CD4-positive, alpha-beta T cell (primary cell): Measurements from ENCODE around the gene SEBOX. TPM values are rescaled to one million over a fixed set of nuclear protein-coding genes. Genes with fewer than 3 reads are reported as not detected.

Source experiments
- ATAC-seq: fragments of 200-7000 bp; cut with Tn5 transposase; one replicate; pipeline ENCODE4 v1.10.0; 2022; ENCODE audit warnings: mild to moderate bottlenecking; ENCODE audit not compliant: poor library complexity
- CTCF ChIA-PET: fragments of 350-600 bp; sonication (Branson Sonifier 250); formaldehyde crosslinking; loops from one replicate; lab custom pipeline; 2021; ENCODE audit warnings: antibody characterized with exemption, inconsistent platforms; lab: Charles Lee
- POLR2A ChIA-PET: fragments of 350-600 bp; sonication (Branson Sonifier 250); formaldehyde crosslinking; loops from one replicate; lab custom pipeline; 2021; ENCODE audit warnings: antibody characterized with exemption, inconsistent platforms; lab: Charles Lee
- DNase-seq, 14 experiments: peaks; one replicate each; pipeline ENCODE4 v3.0.0-alpha.2; 2013 to 2020; ENCODE audit warnings: mixed read lengths in 2 of 14
- H3K27ac ChIP-seq, 2 donors: one replicate each; pipeline versions ENCODE4 v1.5.1 to v1.7.0; 2013; ENCODE audit warnings: low read length in 2 of 2, low read depth in 1 of 2, mild to moderate bottlenecking in 1 of 2
- H3K27me3 ChIP-seq, 2 experiments: 1 replicate in 1 of 2; 2 replicates in 1 of 2; pipeline versions ENCODE4 v1.6.1 to v1.7.0; 2013; ENCODE audit warnings: low read length in 2 of 2, control low read depth in 1 of 2, mild to moderate bottlenecking in 1 of 2, moderate library complexity in 1 of 2; ENCODE audit not compliant: insufficient read depth in 2 of 2, control insufficient read depth in 1 of 2
- H3K36me3 ChIP-seq: one replicate; pipeline ENCODE4 v1.6.1; 2013; ENCODE audit warnings: low read length, control low read depth; ENCODE audit not compliant: insufficient read depth
- H3K4me1 ChIP-seq: one replicate; pipeline ENCODE4 v1.6.1; 2013; ENCODE audit warnings: low read length, control low read depth; ENCODE audit not compliant: insufficient read depth
- H3K4me3 ChIP-seq: one replicate; pipeline ENCODE4 v1.5.1; 2013; ENCODE audit warnings: mild to moderate bottlenecking, low read length, moderate library complexity
- H3K9me3 ChIP-seq, 2 experiments: 1 replicate in 1 of 2; 2 replicates in 1 of 2; pipeline versions ENCODE4 v1.6.1 to v1.7.0; 2013; ENCODE audit warnings: low read length in 2 of 2, mild to moderate bottlenecking in 2 of 2, control low read depth in 1 of 2, moderate library complexity in 1 of 2; ENCODE audit not compliant: control insufficient read depth in 1 of 2, insufficient read depth in 1 of 2
- H3K27ac Mint-ChIP-seq: one replicate; pipeline ENCODE4 v1.8.0; 2020; ENCODE audit warnings: mixed read lengths
- H3K27me3 Mint-ChIP-seq: one replicate; pipeline ENCODE4 v1.8.0; 2021; ENCODE audit warnings: mixed read lengths
- H3K36me3 Mint-ChIP-seq: one replicate; pipeline ENCODE4 v1.8.0; 2021; ENCODE audit warnings: low read depth, mixed read lengths
- H3K4me1 Mint-ChIP-seq: one replicate; pipeline ENCODE4 v1.8.0; 2021; ENCODE audit warnings: low read depth, mixed read lengths
- H3K4me3 Mint-ChIP-seq: one replicate; pipeline ENCODE4 v1.8.0; 2020; ENCODE audit warnings: mild to moderate bottlenecking, mixed read lengths
- H3K9me3 Mint-ChIP-seq: one replicate; pipeline ENCODE4 v1.8.0; 2020; ENCODE audit warnings: mixed read lengths
- intact Hi-C, 2 experiments: fragments of 100-400 bp; cut with DNase I in 1 of 2; cut with micrococcal nuclease in 1 of 2; formaldehyde crosslinking; loops; one replicate each; pipeline versions ENCODE4 v1.15.1 to v1.9.0; 2023 to 2025; cut with DNase I, micrococcal nuclease
- total RNA-seq, 174 experiments: library from RNA in 2 of 174; stranded (reverse) in 2 of 174; gene quantifications; one replicate each; pipeline ENCODE4 v1.2.3 and lab custom pipeline; 2021 to 2026
- TF ChIP-seq, protein P1 (sequence below): fragments of 200-600 bp; IDR thresholded peaks from one replicate; pipeline ENCODE4 v1.8.0; 2022; ENCODE audit warnings: antibody characterized with exemption, mild to moderate bottlenecking

Gene SEBOX
- total RNA-seq, 2 experiments from 2014 or later: not detected

DNA sequence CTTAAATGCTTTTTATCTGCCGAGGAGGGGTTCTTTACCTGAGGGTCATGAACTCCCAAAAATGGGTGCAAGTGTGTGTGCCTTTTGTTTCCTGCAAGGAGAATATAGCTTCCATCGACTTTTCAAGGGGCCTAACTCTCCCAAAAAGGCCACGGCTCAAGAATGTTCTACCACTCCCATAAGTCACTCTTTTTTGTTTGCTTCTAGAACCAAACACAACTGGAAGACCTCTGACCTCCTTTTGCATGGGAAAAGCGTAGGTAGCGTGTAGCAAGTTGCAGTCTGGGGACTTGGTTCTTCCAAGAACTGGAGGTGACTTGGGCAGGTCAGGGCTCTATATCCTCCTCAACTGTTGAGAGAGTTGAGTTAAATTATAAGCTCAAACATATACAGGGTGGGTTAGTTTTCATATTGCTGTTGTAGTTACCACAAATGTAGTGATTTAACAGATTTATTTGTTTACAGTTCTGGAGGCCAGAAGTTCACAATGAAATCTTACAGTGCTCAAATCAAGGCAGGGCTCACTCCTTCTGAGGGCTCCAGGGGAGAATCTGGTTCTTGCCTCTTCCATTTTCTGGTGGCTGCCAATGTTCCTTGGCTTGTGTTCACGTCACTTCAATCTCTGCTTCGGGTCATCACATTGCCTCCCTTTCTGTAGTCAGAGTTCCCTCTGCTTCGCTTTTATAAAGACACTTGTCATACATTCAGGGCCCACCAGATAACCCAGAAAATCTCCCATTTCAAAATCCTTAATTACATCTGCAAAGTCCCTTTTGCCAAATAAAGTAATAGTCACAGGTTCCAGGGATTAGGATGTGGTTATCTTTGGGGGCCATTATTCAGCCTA, 44.6 kb downstream of the SEBOX start:
- Mint-ChIP-seq H3K4me1 (peaks cover 24% of the 10 kb centered on the region), H3K9me3 (no peaks in the 10 kb centered on the region), H3K4me3 (peak overlapping the region; percentile 96), H3K27me3 (no peaks in the 10 kb centered on the region), H3K27ac (no peak overlapping the region), H3K36me3 (no peaks in the 10 kb centered on the region)
- Histone ChIP-seq H3K36me3 (no peaks in the 10 kb centered on the region), H3K27me3 (no peaks in the 10 kb centered on the region), H3K9me3 (no peaks in the 10 kb centered on the region), H3K27ac (no peak overlapping the region), H3K4me1 (peaks cover 20% of the 10 kb centered on the region), H3K4me3 (no peak overlapping the region)
- DNase-seq: no peak
- POLR2A ChIA-PET: interaction anchor here (2.8 to 4.2 kb wide), 2 partner anchors 11 to 15 kb away, joined by 7 to 28 read pairs; partner anchors contain the start of genes IFT20 and TNFAIP1
- intact Hi-C loops: no loop called here
- TF ChIP-seq, protein P1, sequence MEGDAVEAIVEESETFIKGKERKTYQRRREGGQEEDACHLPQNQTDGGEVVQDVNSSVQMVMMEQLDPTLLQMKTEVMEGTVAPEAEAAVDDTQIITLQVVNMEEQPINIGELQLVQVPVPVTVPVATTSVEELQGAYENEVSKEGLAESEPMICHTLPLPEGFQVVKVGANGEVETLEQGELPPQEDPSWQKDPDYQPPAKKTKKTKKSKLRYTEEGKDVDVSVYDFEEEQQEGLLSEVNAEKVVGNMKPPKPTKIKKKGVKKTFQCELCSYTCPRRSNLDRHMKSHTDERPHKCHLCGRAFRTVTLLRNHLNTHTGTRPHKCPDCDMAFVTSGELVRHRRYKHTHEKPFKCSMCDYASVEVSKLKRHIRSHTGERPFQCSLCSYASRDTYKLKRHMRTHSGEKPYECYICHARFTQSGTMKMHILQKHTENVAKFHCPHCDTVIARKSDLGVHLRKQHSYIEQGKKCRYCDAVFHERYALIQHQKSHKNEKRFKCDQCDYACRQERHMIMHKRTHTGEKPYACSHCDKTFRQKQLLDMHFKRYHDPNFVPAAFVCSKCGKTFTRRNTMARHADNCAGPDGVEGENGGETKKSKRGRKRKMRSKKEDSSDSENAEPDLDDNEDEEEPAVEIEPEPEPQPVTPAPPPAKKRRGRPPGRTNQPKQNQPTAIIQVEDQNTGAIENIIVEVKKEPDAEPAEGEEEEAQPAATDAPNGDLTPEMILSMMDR: no peak
- CTCF ChIA-PET: interaction anchor here (2.6 kb wide), 1 partner anchor 15 kb away, joined by 15 read pairs; the partner anchor contains the start of genes IFT20 and TNFAIP1
- no peak for ATAC-seq

DNA sequence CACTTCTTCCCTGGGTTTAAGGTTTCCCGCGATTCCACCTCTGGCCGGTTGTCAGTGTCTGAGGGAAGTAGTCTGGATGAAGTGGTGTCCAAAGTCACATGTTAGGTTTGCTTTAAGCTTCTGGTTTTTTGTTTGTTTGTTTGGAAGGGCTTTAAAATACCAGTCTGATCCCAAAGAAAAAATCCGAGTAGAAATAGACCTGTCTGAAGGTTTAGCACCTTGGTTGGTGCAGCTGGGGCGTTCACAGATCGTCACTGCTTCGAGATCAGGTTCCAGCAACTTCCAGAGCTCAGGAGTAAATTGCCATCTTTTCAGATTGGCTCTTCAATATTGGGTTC, 45.4 kb downstream of the SEBOX start:
- H3K36me3 ChIP-seq: no peaks in the 10 kb centered on the region
- DNase-seq (no peak), ATAC-seq (no peak)
- Mint-ChIP-seq H3K27me3 (no peaks in the 10 kb centered on the region), H3K4me3 (peak overlapping the region; percentile 96), H3K4me1 (peaks cover 24% of the 10 kb centered on the region), H3K27ac (peak overlapping the region; percentile 79), H3K36me3 (no peaks in the 10 kb centered on the region), H3K9me3 (no peaks in the 10 kb centered on the region)
- H3K4me3 ChIP-seq: peak overlapping the region; percentile 73
- intact Hi-C loops: loop anchor here (1.0 to 5.0 kb wide), 4 partner anchors 16 to 277 kb away; partner anchors contain the start of genes IFT20 (in 2 of the 2), TNFAIP1 (in 2 of the 2), NLK (in 1 of the 2) and POLDIP2 (in 1 of the 2)
- TF ChIP-seq, protein P1: no peak
- no peak overlapping the region for H3K27ac ChIP-seq
- ChIA-PET CTCF (interaction anchor here (0.6 to 2.6 kb wide), 3 partner anchors 16 to 36 kb away, joined by 3 to 15 read pairs (median 3); partner anchors contain the start of genes IFT20 and TNFAIP1), POLR2A (interaction anchor here (0.9 to 4.2 kb wide), 6 partner anchors 12 to 632 kb away, joined by 3 to 28 read pairs (median 6); partner anchors contain the start of genes IFT20, PHF12, POLDIP2 and SARM1)
- H3K27me3 ChIP-seq: no peaks in the 10 kb centered on the region
- peaks cover 20% of the 10 kb centered on the region for H3K4me1 ChIP-seq
- no peaks in the 10 kb centered on the region for H3K9me3 ChIP-seq

DNA sequence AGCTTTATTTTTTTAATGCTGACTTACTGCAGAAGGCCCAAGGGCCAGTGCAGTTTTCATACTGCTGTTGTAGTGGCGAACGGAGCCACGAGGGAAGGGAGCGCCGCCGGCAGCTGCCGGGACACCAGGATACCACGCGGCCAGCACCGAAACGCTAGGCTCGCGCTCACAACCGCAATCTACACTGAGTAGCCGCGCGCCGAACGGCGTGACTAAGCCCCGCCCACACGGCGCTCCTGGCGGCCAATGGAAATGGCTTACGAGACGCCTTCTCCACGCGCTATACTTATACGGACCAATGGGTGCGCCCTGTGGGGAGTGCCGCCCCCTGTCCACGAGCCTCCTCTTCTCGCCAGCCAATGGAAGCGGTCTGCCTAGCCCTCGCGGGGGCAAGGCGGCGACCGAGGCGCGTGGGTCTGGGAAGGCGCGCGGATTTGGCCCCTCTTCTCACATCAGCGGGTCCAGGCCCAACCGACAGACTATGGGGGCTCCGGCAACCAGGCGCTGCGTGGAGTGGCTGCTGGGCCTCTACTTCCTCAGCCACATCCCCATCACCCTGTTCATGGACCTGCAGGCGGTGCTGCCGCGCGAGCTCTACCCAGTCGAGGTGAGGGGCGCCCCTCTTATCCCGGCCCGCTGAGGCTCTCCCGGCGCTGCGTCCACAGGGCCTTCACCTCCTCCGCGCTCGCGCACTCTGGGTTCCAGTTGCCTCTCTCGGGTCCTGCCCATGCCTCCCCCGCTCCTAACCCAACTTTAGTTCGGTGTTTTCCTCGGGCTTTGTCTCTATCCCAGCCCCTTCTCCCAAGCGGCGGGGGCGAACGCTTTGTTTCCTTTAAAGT, 46.0 kb downstream of the SEBOX start, which contains the start of gene TMEM97:
Gene TMEM97, plus strand, starts transcription at position 442 of the 839 bp plus-strand sequence. Its CDS starts 40 bp downstream, at position 482.
- peak within 1 kb of the TSS; percentile 79 for H3K27ac Mint-ChIP-seq
- H3K27me3 Mint-ChIP-seq: no peaks in the 10 kb centered on the region
- H3K4me3 Mint-ChIP-seq: peak within 1 kb of the TSS; percentile 96
- ChIA-PET CTCF (interaction anchor here (0.6 to 2.6 kb wide), 3 partner anchors 16 to 37 kb away, joined by 3 to 15 read pairs (median 3); partner anchors contain the start of genes IFT20 and TNFAIP1), POLR2A (interaction anchor here (0.9 to 4.2 kb wide), 8 partner anchors 13 to 633 kb away, joined by 3 to 28 read pairs (median 6); partner anchors contain the start of genes IFT20, PHF12, POLDIP2 and SARM1)
- no peaks in the 10 kb centered on the region for H3K36me3 ChIP-seq
- H3K9me3 ChIP-seq: no peaks in the 10 kb centered on the region
- no peaks in the 10 kb centered on the region for H3K36me3 Mint-ChIP-seq
- H3K27ac ChIP-seq: no peak within 1 kb of the TSS
- TF ChIP-seq, protein P1: no peak
- intact Hi-C loops: loop anchor here (1.0 to 5.0 kb wide), 4 partner anchors 16 to 277 kb away; partner anchors contain the start of genes IFT20 (in 2 of the 2), TNFAIP1 (in 2 of the 2), NLK (in 1 of the 2) and POLDIP2 (in 1 of the 2)
- peaks cover 24% of the 10 kb centered on the region for H3K4me1 Mint-ChIP-seq
- peak within 1 kb of the TSS; percentile 73 for H3K4me3 ChIP-seq
- ATAC-seq (peak; percentile 98), DNase-seq (peak; percentile 84 to 97 (median 92))
- H3K4me1 ChIP-seq: peaks cover 20% of the 10 kb centered on the region
- no peaks in the 10 kb centered on the region for H3K9me3 Mint-ChIP-seq
- no peaks in the 10 kb centered on the region for H3K27me3 ChIP-seq
